H9 (cell line): ENCODE results near the gene FBH1. TPM values are rescaled to one million over a fixed set of nuclear protein-coding genes. Genes with fewer than 3 reads are reported as not detected.

Experiments
- DNase-seq: peaks from one replicate; pipeline ENCODE4 v3.0.0-alpha.2; 2017
- H2AFZ ChIP-seq: one replicate; pipeline ENCODE4 v1.6.1; 2013; ENCODE audit warnings: mild to moderate bottlenecking, low read length, control low read depth, moderate library complexity
- H2AK5ac ChIP-seq: 2 replicates; pipeline ENCODE4 v1.6.1; 2013; ENCODE audit warnings: low read length, control low read depth, mixed read lengths; ENCODE audit not compliant: insufficient read length
- H2BK120ac ChIP-seq: one replicate; pipeline ENCODE4 v1.6.1; 2013; ENCODE audit warnings: low read depth, mild to moderate bottlenecking, low read length, control low read depth, inconsistent platforms; ENCODE audit not compliant: poor library complexity, severe bottlenecking
- H2BK12ac ChIP-seq: 2 replicates; pipeline ENCODE4 v1.6.1; 2013; ENCODE audit warnings: low read length, control low read depth, mixed read lengths, low read depth; ENCODE audit not compliant: insufficient read length
- H2BK15ac ChIP-seq: 2 replicates; pipeline ENCODE4 v1.6.1; 2013; ENCODE audit warnings: low read depth, low read length, control low read depth
- H2BK20ac ChIP-seq: one replicate; pipeline ENCODE4 v1.6.1; 2013; ENCODE audit warnings: low read depth, mild to moderate bottlenecking, low read length, control low read depth, inconsistent platforms; ENCODE audit not compliant: poor library complexity, severe bottlenecking
- H2BK5ac ChIP-seq: 2 replicates; pipeline ENCODE4 v1.6.1; 2013; ENCODE audit warnings: low read length, control low read depth, mixed read lengths; ENCODE audit not compliant: insufficient read length
- H3K14ac ChIP-seq: 2 replicates; pipeline ENCODE4 v1.6.1; 2013; ENCODE audit warnings: low read length, control low read depth; ENCODE audit not compliant: insufficient read depth
- H3K18ac ChIP-seq: 2 replicates; pipeline ENCODE4 v1.6.1; 2013; ENCODE audit warnings: low read depth, mild to moderate bottlenecking, mixed read lengths, low read length, control low read depth; ENCODE audit not compliant: insufficient read length
- H3K23ac ChIP-seq: 2 replicates; pipeline ENCODE4 v1.6.1; 2013; ENCODE audit warnings: low read length, control low read depth, mixed read lengths, low read depth; ENCODE audit not compliant: insufficient read length
- H3K23me2 ChIP-seq: 2 replicates; pipeline ENCODE4 v1.6.1; 2013; ENCODE audit warnings: low read depth, mild to moderate bottlenecking, mixed read lengths, low read length, control low read depth; ENCODE audit not compliant: insufficient read length, poor library complexity, severe bottlenecking
- H3K27ac ChIP-seq: 2 replicates; pipeline ENCODE4 v1.5.1; 2013; ENCODE audit warnings: low read length, control low read depth, mixed read lengths, low read depth; ENCODE audit not compliant: insufficient read length
- H3K27me3 ChIP-seq: 2 replicates; pipeline ENCODE4 v1.6.1; 2013; ENCODE audit warnings: low read length, control low read depth, inconsistent platforms; ENCODE audit not compliant: insufficient read depth
- H3K4ac ChIP-seq: 2 replicates; pipeline ENCODE4 v1.6.1; 2013; ENCODE audit warnings: low read depth, mild to moderate bottlenecking, control low read depth, inconsistent platforms, low read length, moderate library complexity
- H3K4me1 ChIP-seq: 2 replicates; pipeline ENCODE4 v1.6.1; 2013; ENCODE audit warnings: low read length, control low read depth, inconsistent platforms; ENCODE audit not compliant: insufficient read depth
- H3K4me2 ChIP-seq: 2 replicates; pipeline ENCODE4 v1.6.1; 2013; ENCODE audit warnings: low read length, control low read depth, mixed read lengths; ENCODE audit not compliant: insufficient read length, insufficient read depth
- H3K56ac ChIP-seq: 2 replicates; pipeline ENCODE4 v1.6.1; 2013; ENCODE audit warnings: low read depth, mild to moderate bottlenecking, mixed read lengths, low read length, control low read depth; ENCODE audit not compliant: insufficient read length
- H3K79me1 ChIP-seq: 2 replicates; pipeline ENCODE4 v1.6.1; 2013; ENCODE audit warnings: low read depth, mild to moderate bottlenecking, moderate library complexity, low read length, control low read depth, inconsistent platforms; ENCODE audit not compliant: insufficient read depth, poor library complexity, severe bottlenecking
- H3K79me2 ChIP-seq: 2 replicates; pipeline ENCODE4 v1.6.1; 2013; ENCODE audit warnings: low read length, control low read depth, inconsistent platforms; ENCODE audit not compliant: insufficient read depth
- H3K9ac ChIP-seq: 2 replicates; pipeline ENCODE4 v1.6.1; 2013; ENCODE audit warnings: low read length, control low read depth, mixed read lengths; ENCODE audit not compliant: insufficient read length; ENCODE audit errors: extremely low read depth
- H3K9me3 ChIP-seq: one replicate; pipeline ENCODE4 v1.6.1; 2013; ENCODE audit warnings: low read depth, low read length, inconsistent platforms; ENCODE audit not compliant: control insufficient read depth
- H3T11ph ChIP-seq: one replicate; pipeline ENCODE4 v1.6.1; 2013; ENCODE audit warnings: mild to moderate bottlenecking, low read length, control low read depth, inconsistent platforms
- H4K20me1 ChIP-seq: one replicate; pipeline ENCODE4 v1.6.1; 2013; ENCODE audit not compliant: control insufficient read depth, insufficient read length, insufficient read depth
- H4K5ac ChIP-seq: 2 replicates; pipeline ENCODE4 v1.6.1; 2013; ENCODE audit warnings: low read depth, mild to moderate bottlenecking, mixed read lengths, low read length, control low read depth; ENCODE audit not compliant: insufficient read length
- H4K8ac ChIP-seq: replicated peaks from 2 replicates; pipeline ENCODE4 v1.6.1; 2013; ENCODE audit warnings: low read length, control low read depth, mixed read lengths, low read depth; ENCODE audit not compliant: insufficient read length
- H4K91ac ChIP-seq: 2 replicates; pipeline ENCODE4 v1.6.1; 2013; ENCODE audit warnings: low read depth, mild to moderate bottlenecking, moderate library complexity, mixed read lengths, low read length, control low read depth; ENCODE audit not compliant: insufficient read length
- H3K27ac Mint-ChIP-seq, 3 experiments: 2 replicates in 2 of 3; 3 replicates in 1 of 3; pipeline ENCODE4 v1.8.0; 2020 to 2021; ENCODE audit warnings: mixed read lengths in 3 of 3, mild to moderate bottlenecking in 1 of 3, moderate library complexity in 1 of 3
- H3K27me3 Mint-ChIP-seq: 2 replicates; pipeline ENCODE4 v1.8.0; 2021; ENCODE audit warnings: low read depth, mild to moderate bottlenecking, moderate library complexity, mixed read lengths
- H3K36me3 Mint-ChIP-seq, 3 experiments: 2 replicates in 2 of 3; 3 replicates in 1 of 3; pipeline ENCODE4 v1.8.0; 2020 to 2021; ENCODE audit warnings: low read depth in 3 of 3, mixed read lengths in 3 of 3; ENCODE audit not compliant: insufficient read depth in 1 of 3
- H3K4me1 Mint-ChIP-seq, 2 experiments: 2 replicates each; pipeline ENCODE4 v1.8.0; 2020; ENCODE audit warnings: mixed read lengths in 2 of 2
- H3K4me3 Mint-ChIP-seq, 2 experiments: 2 replicates in 1 of 2; 3 replicates in 1 of 2; pipeline ENCODE4 v1.8.0; 2020 to 2021; ENCODE audit warnings: mild to moderate bottlenecking in 2 of 2, mixed read lengths in 2 of 2, moderate library complexity in 1 of 2
- H3K9me3 Mint-ChIP-seq, 2 experiments: 2 replicates in 1 of 2; 3 replicates in 1 of 2; pipeline ENCODE4 v1.8.0; 2020; ENCODE audit warnings: mild to moderate bottlenecking in 2 of 2, mixed read lengths in 2 of 2, moderate library complexity in 1 of 2
- CTCF ChIP-seq: fragments of 200-600 bp; sonication (generic); conservative IDR thresholded peaks from 3 replicates; pipeline ENCODE4 v1.8.0; 2021; ENCODE audit warnings: antibody characterized with exemption, mild to moderate bottlenecking
- WGBS: extraction: QIAGEN DNeasy Blood & Tissue Kit; methylation state at CpG from one replicate; pipeline ENCODE4 v1.1.7; 2013; ENCODE audit warnings: missing lambda C conversion rate, low lambda C conversion rate, mixed read lengths; ENCODE audit not compliant: insufficient read length; ENCODE audit errors: extremely low coverage; 5-methylcytosine and 5-hydroxymethylcytosine counted together
- total RNA-seq: library from RNA; stranded (reverse); gene quantifications from 2 replicates; pipeline ENCODE4 v1.2.1, GENCODE V29; 2021

The FBH1 gene
- total RNA-seq, 1 experiment from 2014 or later: 52.2 TPM

GRCh38 chr10:5951721-5952407, 61.8 kb downstream of the FBH1 start:
- H4K20me1 ChIP-seq: no peaks in the 10 kb centered on the region
- no peak overlapping the region for H4K8ac ChIP-seq
- no peaks in the 10 kb centered on the region for H3K36me3 Mint-ChIP-seq
- no peaks in the 10 kb centered on the region for H3K79me1 ChIP-seq
- no peak overlapping the region for H3K4me2 ChIP-seq
- H2AFZ ChIP-seq: no peak overlapping the region
- no peak overlapping the region for H2BK20ac ChIP-seq
- H3K56ac ChIP-seq: no peak overlapping the region
- peaks cover 4% of the 10 kb centered on the region for H3K27me3 Mint-ChIP-seq
- no peak overlapping the region for H3T11ph ChIP-seq
- H3K9me3 Mint-ChIP-seq: no peaks in the 10 kb centered on the region; a peak in 1 of 5 replicates
- H3K4ac ChIP-seq: no peak overlapping the region
- H3K9ac ChIP-seq: no peak overlapping the region
- no peak overlapping the region for H3K27ac Mint-ChIP-seq
- H3K4me1 ChIP-seq: peaks cover 1% of the 10 kb centered on the region; the same call in 1 of the 2 replicates
- H2BK12ac ChIP-seq: no peak overlapping the region
- H3K23ac ChIP-seq: no peak overlapping the region
- H3K27me3 ChIP-seq: no peaks in the 10 kb centered on the region
- no peak overlapping the region for H4K91ac ChIP-seq
- H3K27ac ChIP-seq: no peak overlapping the region
- no peaks in the 10 kb centered on the region for H3K79me2 ChIP-seq
- H3K4me3 Mint-ChIP-seq: no peak overlapping the region
- H3K18ac ChIP-seq: no peak overlapping the region
- H2AK5ac ChIP-seq: no peak overlapping the region
- no peak overlapping the region for H2BK15ac ChIP-seq
- H3K23me2 ChIP-seq: no peaks in the 10 kb centered on the region
- H2BK5ac ChIP-seq: no peak overlapping the region
- H3K4me1 Mint-ChIP-seq: peaks cover 14 to 17% of the 10 kb centered on the region in 2 experiments
- H3K9me3 ChIP-seq: no peaks in the 10 kb centered on the region
- DNase-seq: no peak
- WGBS: no CpG with 5 or more reads among the region's 6 CpGs
- no peak for TF ChIP-seq CTCF
- no peak overlapping the region for H2BK120ac ChIP-seq
- H3K14ac ChIP-seq: no peak overlapping the region
- no peak overlapping the region for H4K5ac ChIP-seq
